Esophagus muscularis mucosa (tissue), 3 donors: ENCODE data around the gene DNAH2.

ENCODE experiments used
- CTCF ChIP-seq, 3 experiments: fragments of 200-600 bp in 2 of 3; fragments of 450-650 bp in 1 of 3; sonication (generic) in 2 of 3; IDR thresholded peaks; one replicate each; pipeline ENCODE4 v1.5.1; 2017 to 2019; ENCODE audit warnings: antibody characterized with exemption in 3 of 3, mild to moderate bottlenecking in 2 of 3, moderate library complexity in 1 of 3
- POLR2A ChIP-seq: fragments of 450-650 bp; IDR thresholded peaks from one replicate; pipeline ENCODE4 v1.6.1; 2017; ENCODE audit warnings: antibody characterized with exemption, moderate library complexity, mild to moderate bottlenecking, low read depth
- POLR2AphosphoS5 ChIP-seq, 2 donors: sonication (generic); formaldehyde crosslinking; IDR thresholded peaks; one replicate each; pipeline ENCODE4 v1.6.1; 2017; ENCODE audit warnings: antibody characterized with exemption in 2 of 2

GRCh38 chr17:7792611-7793010, 75.1 kb downstream of the DNAH2 start:
- TF ChIP-seq CTCF (IDR thresholded peaks at IDR 0.05): no peak
- TF ChIP-seq POLR2A: no peak
- TF ChIP-seq POLR2AphosphoS5 (IDR thresholded peaks at IDR 0.05): no peak
